Esophagus muscularis mucosa (tissue), 4 donors: ENCODE data around the gene TTBK2. TPM values are rescaled to one million over a fixed set of nuclear protein-coding genes. Genes with fewer than 3 reads are reported as not detected.
A peak's percentile ranks its signal among the peaks of the same experiment; 100 is the strongest.

Source experiments
- DNase-seq: peaks from one replicate; pipeline ENCODE4 v3.0.0-alpha.2; 2017; ENCODE audit errors: extremely low spot score
- H3K27ac ChIP-seq, 4 donors: fragments of 200-600 bp; sonication (generic); replicated peaks in 1 of 4; 1 replicate in 3 of 4; 2 replicates in 1 of 4; pipeline ENCODE4 v1.5.1; 2016 to 2019; ENCODE audit warnings: mild to moderate bottlenecking in 1 of 4
- H3K27me3 ChIP-seq, 4 donors: fragments of 200-600 bp; sonication (generic); one replicate each; pipeline versions ENCODE4 v1.5.1 to v1.6.0; 2016 to 2019
- H3K36me3 ChIP-seq, 4 donors: fragments of 200-600 bp; sonication (generic); one replicate each; pipeline ENCODE4 v1.5.1; 2016 to 2019
- H3K4me1 ChIP-seq, 4 donors: fragments of 200-600 bp; sonication (generic); one replicate each; pipeline ENCODE4 v1.5.1; 2016 to 2019
- H3K4me3 ChIP-seq, 4 donors: fragments of 200-600 bp; sonication (generic); 1 replicate in 2 of 4; 2 replicates in 2 of 4; pipeline ENCODE4 v1.5.1; 2016 to 2019; ENCODE audit warnings: mild to moderate bottlenecking in 4 of 4, moderate library complexity in 1 of 4
- H3K9me3 ChIP-seq, 4 donors: fragments of 200-600 bp; sonication (generic); 1 replicate in 3 of 4; 2 replicates in 1 of 4; pipeline ENCODE4 v1.5.1; 2016 to 2019
- EP300 ChIP-seq: sonication (generic); formaldehyde crosslinking; IDR thresholded peaks from one replicate; pipeline ENCODE4 v1.6.1; 2017; ENCODE audit warnings: antibody characterized with exemption
- POLR2A ChIP-seq: fragments of 450-650 bp; IDR thresholded peaks from one replicate; pipeline ENCODE4 v1.6.1; 2017; ENCODE audit warnings: antibody characterized with exemption, moderate library complexity, mild to moderate bottlenecking, low read depth
- POLR2AphosphoS5 ChIP-seq, 2 donors: sonication (generic); formaldehyde crosslinking; IDR thresholded peaks; one replicate each; pipeline ENCODE4 v1.6.1; 2017; ENCODE audit warnings: antibody characterized with exemption in 2 of 2
- WGBS: methylation state at CpG from one replicate; pipeline ENCODE4 v1.1.5; 2018; 5-methylcytosine and 5-hydroxymethylcytosine counted together
- intact Hi-C: fragments of 100-400 bp; cut with DNase I; formaldehyde crosslinking; loops from one replicate; pipeline ENCODE4 v1.15.1; 2023
- total RNA-seq, 4 donors: library from RNA; depleted of rRNA; stranded (reverse); fragments of >200 nt; gene quantifications; one replicate each; pipeline versions ENCODE4 v1.1.0 to v1.2.1, GENCODE V29; 2016
- TF ChIP-seq, protein P1 (sequence below), 3 experiments: fragments of 200-600 bp in 2 of 3; fragments of 450-650 bp in 1 of 3; sonication (generic) in 2 of 3; IDR thresholded peaks; one replicate each; pipeline ENCODE4 v1.5.1; 2017 to 2019; ENCODE audit warnings: antibody characterized with exemption in 3 of 3, mild to moderate bottlenecking in 2 of 3, moderate library complexity in 1 of 3

The TTBK2 gene
- total RNA-seq, 4 donors from 2014 or later: 19.4 to 33.0 (median 25.1) TPM

DNA sequence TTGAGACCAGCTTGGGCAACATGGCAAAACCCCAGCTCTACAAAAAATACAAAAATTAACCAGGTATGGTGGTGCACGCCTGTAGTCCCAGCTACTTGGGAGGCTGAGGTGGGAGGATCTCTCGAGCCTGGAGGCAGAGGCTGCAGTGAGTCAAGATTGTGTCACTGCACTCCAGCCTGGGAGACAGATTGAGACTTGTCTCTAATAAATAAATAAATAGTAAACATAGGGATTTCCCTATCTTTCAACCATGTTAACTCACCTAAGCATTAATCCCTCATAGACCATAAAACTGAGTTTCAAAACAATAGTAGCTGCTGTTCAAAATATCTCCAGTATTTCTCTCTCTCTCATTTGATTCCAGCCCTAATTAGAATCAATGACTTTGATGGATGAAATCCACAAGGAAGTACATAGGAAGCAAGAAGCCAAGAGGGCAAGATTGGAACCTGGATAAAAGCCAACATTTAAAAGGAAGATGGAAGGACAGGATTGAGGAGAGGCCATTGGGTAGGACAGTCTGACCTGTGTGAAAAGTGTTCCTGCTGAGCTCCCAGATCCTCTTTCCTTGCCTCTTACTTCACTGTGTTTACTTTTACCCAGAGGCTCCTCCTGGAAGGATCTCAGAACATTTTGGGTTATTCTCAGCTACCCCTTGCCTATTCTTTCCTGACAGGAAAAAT, 12.4 kb upstream of the TTBK2 start:
- DNase-seq: no peak
- Histone ChIP-seq H3K9me3 (no peaks in the 10 kb centered on the region), H3K4me1 (peaks cover 0 to 3% (median 0%) of the 10 kb centered on the region in 4 donors), H3K27me3 (no peaks in the 10 kb centered on the region), H3K36me3 (no peaks in the 10 kb centered on the region), H3K4me3 (no peak overlapping the region), H3K27ac (no peak overlapping the region)
- WGBS: 95% methylated on average over 2 of the region's 2 CpGs
- intact Hi-C loops: loop anchor here (10.0 kb wide), 2 partner anchors 62 to 68 kb away; no protein-coding TSS in a partner anchor
- TF ChIP-seq POLR2A (no peak), EP300 (no peak), POLR2AphosphoS5 (IDR thresholded peaks at IDR 0.05) (no peak)
- TF ChIP-seq, protein P1, sequence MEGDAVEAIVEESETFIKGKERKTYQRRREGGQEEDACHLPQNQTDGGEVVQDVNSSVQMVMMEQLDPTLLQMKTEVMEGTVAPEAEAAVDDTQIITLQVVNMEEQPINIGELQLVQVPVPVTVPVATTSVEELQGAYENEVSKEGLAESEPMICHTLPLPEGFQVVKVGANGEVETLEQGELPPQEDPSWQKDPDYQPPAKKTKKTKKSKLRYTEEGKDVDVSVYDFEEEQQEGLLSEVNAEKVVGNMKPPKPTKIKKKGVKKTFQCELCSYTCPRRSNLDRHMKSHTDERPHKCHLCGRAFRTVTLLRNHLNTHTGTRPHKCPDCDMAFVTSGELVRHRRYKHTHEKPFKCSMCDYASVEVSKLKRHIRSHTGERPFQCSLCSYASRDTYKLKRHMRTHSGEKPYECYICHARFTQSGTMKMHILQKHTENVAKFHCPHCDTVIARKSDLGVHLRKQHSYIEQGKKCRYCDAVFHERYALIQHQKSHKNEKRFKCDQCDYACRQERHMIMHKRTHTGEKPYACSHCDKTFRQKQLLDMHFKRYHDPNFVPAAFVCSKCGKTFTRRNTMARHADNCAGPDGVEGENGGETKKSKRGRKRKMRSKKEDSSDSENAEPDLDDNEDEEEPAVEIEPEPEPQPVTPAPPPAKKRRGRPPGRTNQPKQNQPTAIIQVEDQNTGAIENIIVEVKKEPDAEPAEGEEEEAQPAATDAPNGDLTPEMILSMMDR (IDR thresholded peaks at IDR 0.05): no peak

DNA sequence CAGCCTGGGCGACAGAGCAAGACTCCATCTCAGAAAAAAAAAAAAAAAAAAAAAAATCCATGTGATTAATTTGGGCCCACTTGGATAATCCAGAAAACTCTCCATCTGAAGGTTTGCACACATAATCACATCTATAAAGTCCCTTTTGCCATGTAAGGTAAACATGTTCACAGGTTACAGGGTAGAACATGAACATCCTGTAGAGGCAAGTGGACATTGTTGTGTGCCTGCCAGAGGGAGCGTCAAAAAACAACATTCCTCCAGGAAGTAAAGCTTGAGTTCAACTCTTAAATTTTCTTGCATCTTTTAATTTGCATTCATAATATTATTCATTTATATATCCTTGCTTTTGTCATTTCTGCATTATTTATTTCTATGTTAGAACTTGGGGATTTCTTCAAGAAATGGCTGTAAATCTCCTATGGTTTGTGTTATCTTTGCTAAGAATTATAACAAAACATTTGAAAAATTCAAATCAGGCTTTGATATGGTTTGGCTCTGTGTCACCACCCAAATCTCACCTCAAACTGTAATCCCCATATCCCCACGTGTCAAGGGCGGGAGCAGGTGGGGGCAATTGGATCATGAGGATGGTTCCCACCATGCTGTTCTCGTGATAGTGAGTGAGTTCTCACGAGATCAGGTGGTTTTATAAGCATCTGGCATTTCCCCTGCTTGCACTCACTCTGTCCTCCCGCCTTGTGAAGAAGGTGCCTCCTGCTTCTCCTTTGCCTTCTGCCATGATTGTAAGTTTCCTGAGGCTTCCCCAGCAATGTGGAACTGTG, 11.3 kb upstream of the TTBK2 start:
- 87% methylated on average over 7 of the region's 7 CpGs for WGBS
- TF ChIP-seq, protein P1 (IDR thresholded peaks at IDR 0.05): no peak
- TF ChIP-seq POLR2A (no peak), EP300 (no peak), POLR2AphosphoS5 (IDR thresholded peaks at IDR 0.05) (no peak)
- Histone ChIP-seq H3K27me3 (no peaks in the 10 kb centered on the region), H3K9me3 (no peaks in the 10 kb centered on the region), H3K4me1 (peaks cover 0 to 5% (median under 1%) of the 10 kb centered on the region in 4 donors), H3K4me3 (no peak overlapping the region), H3K36me3 (no peaks in the 10 kb centered on the region), H3K27ac (no peak overlapping the region)
- intact Hi-C loops: loop anchor here (10.0 kb wide), 2 partner anchors 63 to 67 kb away; no protein-coding TSS in a partner anchor
- no peak for DNase-seq

DNA sequence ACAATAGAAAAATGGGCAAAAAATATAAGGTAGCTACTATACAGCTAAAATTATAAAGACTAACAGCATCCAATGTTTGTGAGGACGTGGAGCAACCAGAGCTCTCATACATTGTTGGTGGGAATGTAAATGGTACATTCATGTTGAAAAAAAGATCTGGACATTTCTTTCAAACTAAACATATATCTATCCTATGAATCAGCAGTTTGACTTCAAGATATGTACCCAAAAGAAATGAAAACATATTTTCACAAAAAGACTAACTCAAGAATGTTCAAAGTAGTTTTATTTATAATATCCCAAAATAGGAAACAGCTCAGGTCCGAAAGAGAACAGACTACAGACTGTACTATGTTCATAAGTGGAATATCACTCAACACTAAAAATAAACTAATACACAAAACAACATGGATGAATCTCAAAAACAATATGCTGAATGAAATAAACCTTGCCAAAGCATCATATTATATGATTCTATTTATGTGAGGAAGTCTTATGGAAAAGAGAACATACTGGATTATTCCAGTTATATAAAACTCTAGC, 8.8 kb upstream of the TTBK2 start:
- DNase-seq: no peak
- intact Hi-C loops: loop anchor here (10.0 kb wide), 1 partner anchor 195 kb away; the partner anchor contains the start of gene CDAN1
- WGBS: 66% methylated on average over 2 of the region's 2 CpGs
- no peaks in the 10 kb centered on the region for H3K36me3 ChIP-seq
- peaks cover 0 to 8% (median 3%) of the 10 kb centered on the region in 4 donors for H3K4me1 ChIP-seq
- H3K27me3 ChIP-seq: no peaks in the 10 kb centered on the region
- no peak for TF ChIP-seq POLR2AphosphoS5 (IDR thresholded peaks at IDR 0.05)
- TF ChIP-seq EP300: no peak
- no peak for TF ChIP-seq POLR2A
- TF ChIP-seq, protein P1 (IDR thresholded peaks at IDR 0.05): no peak
- H3K27ac ChIP-seq: no peak overlapping the region
- H3K4me3 ChIP-seq: no peak overlapping the region
- H3K9me3 ChIP-seq: no peaks in the 10 kb centered on the region

DNA sequence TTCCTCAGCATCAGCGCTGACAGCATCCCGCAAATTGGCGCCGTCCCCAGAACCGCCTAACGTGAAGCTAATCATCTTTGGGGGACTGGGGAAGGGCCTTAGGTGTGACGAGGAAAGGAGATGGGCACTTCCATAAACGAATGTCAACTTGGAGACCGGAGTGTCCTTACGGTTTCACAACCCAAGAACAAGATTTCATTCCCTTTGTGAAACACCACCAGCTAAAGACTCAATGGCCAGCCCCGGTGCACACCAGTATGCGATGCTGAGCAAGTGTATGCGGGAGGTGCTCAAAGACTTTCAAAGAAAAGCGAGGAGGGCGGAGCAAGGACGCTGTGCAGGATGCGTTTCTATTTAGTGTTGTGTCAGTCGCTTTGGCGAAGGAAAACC, 759 bp upstream of the TTBK2 start:
- DNase-seq: peak; percentile 92
- Histone ChIP-seq H3K27ac (peak overlapping the region; percentile 77 to 98 (median 90)), H3K4me1 (peaks cover 5 to 29% (median 24%) of the 10 kb centered on the region in 4 donors), H3K9me3 (no peaks in the 10 kb centered on the region), H3K36me3 (no peaks in the 10 kb centered on the region), H3K4me3 (peak overlapping the region; percentile 84 to 100 (median 90)), H3K27me3 (no peaks in the 10 kb centered on the region)
- WGBS: 2% methylated on average over 13 of the region's 19 CpGs
- intact Hi-C loops: loop anchor here (10.0 kb wide), 1 partner anchor 187 kb away; the partner anchor contains the start of gene CDAN1
- TF ChIP-seq EP300: no peak
- no peak for TF ChIP-seq POLR2A
- TF ChIP-seq, protein P1 (IDR thresholded peaks at IDR 0.05): no peak
- no peak for TF ChIP-seq POLR2AphosphoS5 (IDR thresholded peaks at IDR 0.05)
